Choroid plexus epithelial cell (primary cell): ENCODE measurements around the gene RPS3A.
A peak's percentile ranks its signal among the peaks of the same experiment; 100 is the strongest.

Experiments used
- DNase-seq: peaks from one replicate; pipeline ENCODE4 v3.0.0-alpha.2; 2010; ENCODE audit warnings: low read depth
- H3K4me3 ChIP-seq: 2 replicates; pipeline ENCODE4 v1.5.1; 2011; ENCODE audit warnings: low read depth, mild to moderate bottlenecking, control low read depth, low read length, moderate library complexity
- TF ChIP-seq, protein P1 (sequence below): conservative IDR thresholded peaks from 2 replicates; pipeline ENCODE4 v1.5.1; 2011; ENCODE audit warnings: low read depth, mild to moderate bottlenecking, control low read depth, inconsistent platforms, low read length, moderate library complexity

Gene RPS3A

DNA sequence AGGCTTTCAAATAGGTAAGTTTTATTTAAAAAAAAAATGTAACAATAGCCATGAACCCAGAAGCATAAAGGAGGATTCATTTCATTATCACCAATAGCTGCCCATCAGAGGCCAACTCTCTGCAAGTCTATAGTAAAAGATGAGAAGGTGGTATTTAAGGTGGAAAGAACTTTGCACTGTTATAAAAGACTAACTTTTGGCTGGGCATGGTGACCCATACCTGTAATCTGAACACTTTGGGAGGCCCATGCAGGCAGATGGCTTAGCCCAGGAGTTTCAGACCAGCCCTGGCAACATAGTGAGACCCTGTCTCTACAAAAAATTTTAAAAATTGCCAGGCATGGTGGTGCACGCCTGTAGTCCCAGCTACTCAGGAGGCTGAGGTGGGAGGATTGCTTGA lies 43.3 kb downstream of the RPS3A start:
- no peak overlapping the region for H3K4me3 ChIP-seq
- TF ChIP-seq, protein P1, sequence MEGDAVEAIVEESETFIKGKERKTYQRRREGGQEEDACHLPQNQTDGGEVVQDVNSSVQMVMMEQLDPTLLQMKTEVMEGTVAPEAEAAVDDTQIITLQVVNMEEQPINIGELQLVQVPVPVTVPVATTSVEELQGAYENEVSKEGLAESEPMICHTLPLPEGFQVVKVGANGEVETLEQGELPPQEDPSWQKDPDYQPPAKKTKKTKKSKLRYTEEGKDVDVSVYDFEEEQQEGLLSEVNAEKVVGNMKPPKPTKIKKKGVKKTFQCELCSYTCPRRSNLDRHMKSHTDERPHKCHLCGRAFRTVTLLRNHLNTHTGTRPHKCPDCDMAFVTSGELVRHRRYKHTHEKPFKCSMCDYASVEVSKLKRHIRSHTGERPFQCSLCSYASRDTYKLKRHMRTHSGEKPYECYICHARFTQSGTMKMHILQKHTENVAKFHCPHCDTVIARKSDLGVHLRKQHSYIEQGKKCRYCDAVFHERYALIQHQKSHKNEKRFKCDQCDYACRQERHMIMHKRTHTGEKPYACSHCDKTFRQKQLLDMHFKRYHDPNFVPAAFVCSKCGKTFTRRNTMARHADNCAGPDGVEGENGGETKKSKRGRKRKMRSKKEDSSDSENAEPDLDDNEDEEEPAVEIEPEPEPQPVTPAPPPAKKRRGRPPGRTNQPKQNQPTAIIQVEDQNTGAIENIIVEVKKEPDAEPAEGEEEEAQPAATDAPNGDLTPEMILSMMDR = no peak
- DNase-seq = no peak

DNA sequence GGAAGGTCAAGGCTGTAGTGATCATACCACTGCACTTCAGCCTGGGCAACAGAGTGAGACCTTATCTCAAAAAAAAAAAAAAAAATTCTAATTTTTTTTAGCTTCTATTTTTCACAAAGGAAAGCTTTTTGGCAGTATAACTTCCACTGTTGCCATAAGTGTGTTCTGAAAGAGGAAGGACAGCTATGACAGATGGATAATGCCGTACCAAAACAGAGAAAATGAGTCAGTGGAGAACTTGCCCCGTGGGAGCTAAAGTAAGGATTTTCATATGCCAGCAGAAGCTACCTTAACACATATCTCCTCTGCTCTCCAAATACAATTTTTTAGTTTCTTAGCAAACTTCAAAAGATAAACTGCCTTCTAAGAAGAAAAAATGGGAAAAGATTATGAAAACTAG lies 43.7 kb downstream of the RPS3A start:
- DNase-seq = no peak
- no peak overlapping the region for H3K4me3 ChIP-seq
- TF ChIP-seq, protein P1 = no peak

- no peak for DNase-seq
- no peak overlapping the region for H3K4me3 ChIP-seq
- TF ChIP-seq, protein P1 = no peak
Observed at GRCh38 chr4:151143811-151144210, 44.4 kb downstream of the RPS3A start.

GRCh38 chr4:151144329-151145072 lies 45.1 kb downstream of the RPS3A start:
- no peak for DNase-seq
- H3K4me3 ChIP-seq = no peak overlapping the region
- TF ChIP-seq, protein P1 = no peak

DNA sequence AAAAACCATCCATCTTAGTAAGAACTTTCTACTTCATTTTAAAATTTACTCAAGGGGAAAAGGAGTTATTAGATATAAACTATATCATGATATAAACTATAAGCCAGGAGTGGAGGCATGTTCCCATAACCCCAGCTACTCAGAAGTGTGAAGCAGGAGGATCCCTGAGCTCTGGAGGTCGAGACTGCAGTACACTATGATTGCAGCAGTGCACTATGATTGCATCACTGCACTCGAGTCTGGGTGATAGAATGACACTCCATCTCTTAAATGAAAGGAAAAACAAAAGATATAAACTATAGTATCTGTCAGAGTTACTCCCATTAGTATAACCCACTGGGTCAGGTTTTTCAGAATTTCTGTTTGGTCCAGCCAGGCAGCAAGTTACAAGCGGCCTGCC lies 47.6 kb downstream of the RPS3A start:
- peak; percentile 79 for DNase-seq
- TF ChIP-seq, protein P1 = no peak
- no peak overlapping the region for H3K4me3 ChIP-seq

DNA sequence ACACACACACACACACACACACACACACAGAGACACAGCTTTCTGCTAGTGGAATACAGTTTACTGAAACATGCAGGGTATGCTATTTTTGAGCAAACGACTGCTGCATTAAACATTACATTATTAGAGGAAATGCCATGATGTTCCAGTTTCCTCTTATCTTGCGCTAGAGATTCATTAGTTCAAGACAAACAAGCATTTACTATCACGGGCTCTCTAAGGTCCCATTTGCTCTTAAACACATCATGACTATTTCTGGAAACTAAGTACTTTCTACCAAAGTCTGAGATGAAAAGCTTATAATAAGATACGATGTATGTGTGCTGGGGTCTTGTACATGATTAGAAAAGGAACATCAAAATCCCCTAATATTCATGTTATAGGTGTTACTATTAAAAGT lies 48.8 kb downstream of the RPS3A start:
- TF ChIP-seq, protein P1 = no peak

GRCh38 chr4:151150821-151151580 lies 51.6 kb downstream of the RPS3A start:
- H3K4me3 ChIP-seq = no peak overlapping the region
- TF ChIP-seq, protein P1 = no peak
- DNase-seq = no peak

More for the DNA sequence above, 48.8 kb downstream of the RPS3A start:
- no peak for DNase-seq
- H3K4me3 ChIP-seq = no peak overlapping the region
